ENCODE results near the gene COMMD3. TPM values are rescaled to one million over a fixed set of nuclear protein-coding genes. Genes with fewer than 3 reads are reported as not detected.
A peak's percentile ranks its signal among the peaks of the same experiment; 100 is the strongest.
"Not testable (repeated sequence)": the region's sequence is repeated elsewhere in the genome, so short reads cannot be mapped to it uniquely, and the experiment has no call there.

The COMMD3 gene
- total RNA-seq, 2 donors from 2014 or later, result 30.7 to 38.8 TPM

- no peak for DNase-seq (ENCODE audit: low spot score)
- TF ChIP-seq POLR2AphosphoS5 (IDR thresholded peaks at IDR 0.05) (no peak), CTCF (IDR thresholded peaks at IDR 0.05) (no peak), POLR2A (IDR thresholded peaks at IDR 0.05) (no peak)
- Histone ChIP-seq H3K36me3 (no peaks in the 10 kb centered on the region), H3K9me3 (no peaks in the 10 kb centered on the region), H3K27me3 (replicated peaks; ENCODE audit: insufficient read depth) (peaks cover 16% of the 10 kb centered on the region), H3K4me3 (peak overlapping the region in 1 of 2 donors; percentile 31), H3K27ac (no peak overlapping the region), H3K4me1 (replicated peaks) (no peaks in the 10 kb centered on the region)
- WGBS, result 43% methylated on average over 8 of the region's 8 CpGs
- intact Hi-C loops (cut with DNase I), result loop anchor here (10.0 kb wide), 2 partner anchors 89 to 369 kb away; partner anchors contain the start of gene PIP4K2A
These were observed 30.0 kb downstream of the COMMD3 start for GRCh38 chr10:22346096-22346661.

DNA sequence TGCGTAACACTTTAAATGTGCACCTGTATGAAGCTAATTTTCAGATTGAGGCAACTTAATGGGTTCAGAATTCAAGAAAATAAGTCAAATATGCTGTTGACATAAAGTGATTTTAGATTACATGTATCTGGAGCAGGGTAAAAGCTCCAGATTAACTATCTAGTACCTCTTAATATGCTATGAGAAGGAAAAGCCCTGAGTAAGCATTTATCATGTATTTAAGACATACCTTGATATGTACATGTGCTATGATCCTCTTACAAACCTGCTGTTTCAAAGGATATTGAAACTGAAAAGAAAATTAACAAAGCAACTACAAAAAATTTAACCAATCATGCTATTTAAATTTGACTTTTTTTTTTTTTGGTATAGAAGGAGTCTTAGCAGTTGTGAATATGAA, 33.6 kb downstream of the COMMD3 start:
- Histone ChIP-seq H3K4me1 (replicated peaks) (no peaks in the 10 kb centered on the region), H3K9me3 (no peaks in the 10 kb centered on the region), H3K36me3 (no peaks in the 10 kb centered on the region), H3K27me3 (replicated peaks; ENCODE audit: insufficient read depth) (peaks cover 6% of the 10 kb centered on the region), H3K4me3 (no peak overlapping the region), H3K27ac (no peak overlapping the region)
- intact Hi-C loops (cut with DNase I), result loop anchor here (10.0 kb wide), 2 partner anchors 85 to 365 kb away; partner anchors contain the start of gene PIP4K2A
- DNase-seq (ENCODE audit: low spot score), result no peak
- TF ChIP-seq POLR2A (IDR thresholded peaks at IDR 0.05), result no peak
- TF ChIP-seq CTCF (IDR thresholded peaks at IDR 0.05), result no peak
- TF ChIP-seq POLR2AphosphoS5 (IDR thresholded peaks at IDR 0.05), result no peak
- WGBS, result 93% methylated on average over 1 of the region's 1 CpG

DNA sequence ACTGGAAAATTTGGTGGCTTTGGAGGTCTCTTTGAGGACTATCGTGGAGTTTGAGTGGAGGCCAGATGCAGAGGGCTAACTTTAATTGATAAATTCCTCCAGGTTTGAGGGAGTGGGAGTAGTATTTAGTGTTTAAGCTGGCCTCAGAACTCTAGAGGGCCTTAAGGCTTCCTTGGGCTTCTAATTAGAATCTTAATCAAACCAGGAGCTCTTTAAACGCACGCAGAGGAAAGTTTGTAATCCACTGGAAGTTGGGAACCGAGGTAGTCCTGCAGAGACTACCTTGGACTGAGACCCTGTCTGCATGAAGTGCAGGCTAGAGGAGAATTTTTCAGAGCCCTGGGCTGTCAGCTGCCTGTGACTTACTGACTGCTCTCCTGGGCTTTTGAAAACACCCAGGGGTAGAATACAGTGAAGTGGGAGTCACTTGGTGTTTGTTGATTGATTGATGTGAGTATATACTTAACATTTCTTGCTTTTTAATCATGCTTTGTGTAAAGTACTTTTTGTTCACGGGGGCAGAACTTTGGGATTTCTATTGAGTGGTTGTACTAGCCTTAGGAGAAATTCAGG, 35.0 kb downstream of the COMMD3 start:
- Histone ChIP-seq H3K4me1 (replicated peaks) (no peaks in the 10 kb centered on the region), H3K9me3 (no peaks in the 10 kb centered on the region), H3K4me3 (no peak overlapping the region), H3K36me3 (no peaks in the 10 kb centered on the region), H3K27ac (no peak overlapping the region), H3K27me3 (replicated peaks; ENCODE audit: insufficient read depth) (no peaks in the 10 kb centered on the region)
- TF ChIP-seq POLR2AphosphoS5 (IDR thresholded peaks at IDR 0.05) (no peak), POLR2A (IDR thresholded peaks at IDR 0.05) (no peak), CTCF (IDR thresholded peaks at IDR 0.05) (no peak)
- no peak for DNase-seq (ENCODE audit: low spot score)
- intact Hi-C loops (cut with DNase I), result no loop called here
- WGBS, result 84% methylated on average over 5 of the region's 5 CpGs

DNA sequence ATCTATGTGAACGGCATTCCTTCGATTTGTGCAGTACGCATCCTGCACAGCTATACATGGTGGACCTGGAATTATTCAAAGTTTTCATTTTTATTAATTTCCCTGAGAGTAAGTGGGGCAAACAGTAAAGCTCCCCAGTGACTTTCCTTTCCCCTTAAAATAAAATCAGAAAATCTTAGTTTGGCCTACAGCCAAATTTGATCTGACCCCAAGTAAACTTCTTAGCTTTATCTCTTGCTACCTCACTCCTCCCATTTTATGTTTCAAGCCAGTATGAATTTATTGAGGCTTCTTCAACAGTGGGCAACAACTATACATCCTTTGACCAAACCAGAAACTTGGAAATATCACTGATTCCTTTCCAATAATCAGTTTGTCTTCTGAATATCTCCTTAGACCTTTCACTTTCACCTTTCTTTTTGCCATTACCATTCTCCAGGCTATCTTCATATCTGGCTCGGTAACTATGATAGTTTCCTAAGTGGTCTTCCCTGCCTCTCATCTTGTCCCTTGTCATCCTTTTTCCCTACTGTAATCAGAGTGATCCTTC, 40.2 kb downstream of the COMMD3 start:
- no peaks in the 10 kb centered on the region for H3K9me3 ChIP-seq
- no peak overlapping the region for H3K27ac ChIP-seq
- intact Hi-C loops (cut with DNase I), result no loop called here
- TF ChIP-seq POLR2AphosphoS5 (IDR thresholded peaks at IDR 0.05), result no peak
- TF ChIP-seq CTCF (IDR thresholded peaks at IDR 0.05), result no peak
- TF ChIP-seq POLR2A (IDR thresholded peaks at IDR 0.05), result no peak
- DNase-seq (ENCODE audit: low spot score), result no peak
- no peaks in the 10 kb centered on the region for H3K27me3 ChIP-seq (replicated peaks; ENCODE audit: insufficient read depth)
- no peak overlapping the region for H3K4me3 ChIP-seq
- 90% methylated on average over 4 of the region's 4 CpGs for WGBS
- no peaks in the 10 kb centered on the region for H3K4me1 ChIP-seq (replicated peaks)
- H3K36me3 ChIP-seq, result no peaks in the 10 kb centered on the region

DNA sequence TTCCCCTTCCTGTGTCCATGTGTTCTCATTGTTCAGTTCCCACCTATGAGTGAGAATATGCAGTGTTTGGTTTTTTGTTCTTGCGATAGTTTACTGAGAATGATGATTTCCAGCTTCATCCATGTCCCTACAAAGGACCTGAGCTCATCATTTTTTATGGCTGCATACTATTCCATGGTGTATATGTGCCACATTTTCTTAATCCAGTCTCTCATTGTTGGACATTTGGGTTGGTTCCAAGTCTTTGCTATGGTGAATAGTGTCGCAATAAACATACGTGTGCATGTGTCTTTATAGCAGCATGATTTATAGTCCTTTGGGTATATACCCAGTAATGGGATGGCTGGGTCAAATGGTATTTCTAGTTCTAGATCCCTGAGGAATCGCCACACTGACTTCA, 41.6 kb downstream of the COMMD3 start:
- H3K4me1 ChIP-seq (replicated peaks); H3K27me3 ChIP-seq (replicated peaks; ENCODE audit: insufficient read depth); DNase-seq (ENCODE audit: low spot score); H3K36me3 ChIP-seq; H3K4me3 ChIP-seq; intact Hi-C loops (cut with DNase I); H3K9me3 ChIP-seq; H3K27ac ChIP-seq: not testable (repeated sequence)
- 98% methylated on average over 3 of the region's 4 CpGs for WGBS
